GM12875 (cell line): Measurements from ENCODE around the gene RGR.

ENCODE experiments used
- H3K4me3 ChIP-seq: one replicate; pipeline ENCODE4 v1.5.1; 2011; ENCODE audit warnings: low read depth, low read length, control low read depth
- TF ChIP-seq, protein P1 (sequence below): IDR thresholded peaks from 2 replicates; pipeline ENCODE4 v1.5.1; 2011; ENCODE audit warnings: low read depth, mild to moderate bottlenecking, control low read depth, inconsistent platforms, low read length, moderate library complexity, borderline replicate concordance; ENCODE audit not compliant: insufficient read depth

RGR gene, protein sequence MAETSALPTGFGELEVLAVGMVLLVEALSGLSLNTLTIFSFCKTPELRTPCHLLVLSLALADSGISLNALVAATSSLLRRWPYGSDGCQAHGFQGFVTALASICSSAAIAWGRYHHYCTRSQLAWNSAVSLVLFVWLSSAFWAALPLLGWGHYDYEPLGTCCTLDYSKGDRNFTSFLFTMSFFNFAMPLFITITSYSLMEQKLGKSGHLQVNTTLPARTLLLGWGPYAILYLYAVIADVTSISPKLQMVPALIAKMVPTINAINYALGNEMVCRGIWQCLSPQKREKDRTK

DNA sequence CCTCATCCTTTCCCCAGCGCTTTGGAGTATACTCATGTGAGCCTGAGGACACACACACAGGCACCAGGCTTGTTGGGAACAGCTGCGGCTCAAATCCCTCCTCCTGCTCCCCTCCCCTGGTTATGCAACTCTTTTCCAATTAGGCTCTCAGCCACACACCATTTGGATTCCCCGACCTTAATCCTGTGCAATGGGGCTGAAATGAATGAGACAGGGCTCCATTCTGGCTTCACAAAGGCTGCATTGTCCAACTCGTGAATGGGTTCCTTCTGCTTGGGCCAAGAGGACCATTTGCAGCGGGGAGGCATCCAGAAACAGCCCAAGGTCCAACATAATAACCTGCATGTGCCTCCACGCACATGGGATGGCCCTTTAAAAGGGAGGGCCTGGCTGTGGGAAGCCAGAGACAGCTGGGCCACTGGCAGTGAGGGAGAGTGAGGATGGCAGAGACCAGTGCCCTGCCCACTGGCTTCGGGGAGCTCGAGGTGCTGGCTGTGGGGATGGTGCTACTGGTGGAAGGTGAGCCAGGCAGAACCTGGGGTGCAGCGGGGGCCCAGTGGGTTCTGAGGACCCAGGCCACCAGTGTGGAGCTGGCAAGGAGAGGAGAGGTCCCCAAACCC is at the start of gene RGR:
Gene RGR, plus strand, starts transcription at position 403 of the 620 bp plus-strand sequence. Its CDS starts 38 bp downstream, at position 441.
- TF ChIP-seq, protein P1, sequence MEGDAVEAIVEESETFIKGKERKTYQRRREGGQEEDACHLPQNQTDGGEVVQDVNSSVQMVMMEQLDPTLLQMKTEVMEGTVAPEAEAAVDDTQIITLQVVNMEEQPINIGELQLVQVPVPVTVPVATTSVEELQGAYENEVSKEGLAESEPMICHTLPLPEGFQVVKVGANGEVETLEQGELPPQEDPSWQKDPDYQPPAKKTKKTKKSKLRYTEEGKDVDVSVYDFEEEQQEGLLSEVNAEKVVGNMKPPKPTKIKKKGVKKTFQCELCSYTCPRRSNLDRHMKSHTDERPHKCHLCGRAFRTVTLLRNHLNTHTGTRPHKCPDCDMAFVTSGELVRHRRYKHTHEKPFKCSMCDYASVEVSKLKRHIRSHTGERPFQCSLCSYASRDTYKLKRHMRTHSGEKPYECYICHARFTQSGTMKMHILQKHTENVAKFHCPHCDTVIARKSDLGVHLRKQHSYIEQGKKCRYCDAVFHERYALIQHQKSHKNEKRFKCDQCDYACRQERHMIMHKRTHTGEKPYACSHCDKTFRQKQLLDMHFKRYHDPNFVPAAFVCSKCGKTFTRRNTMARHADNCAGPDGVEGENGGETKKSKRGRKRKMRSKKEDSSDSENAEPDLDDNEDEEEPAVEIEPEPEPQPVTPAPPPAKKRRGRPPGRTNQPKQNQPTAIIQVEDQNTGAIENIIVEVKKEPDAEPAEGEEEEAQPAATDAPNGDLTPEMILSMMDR: no peak
- no peak within 1 kb of the TSS for H3K4me3 ChIP-seq

DNA sequence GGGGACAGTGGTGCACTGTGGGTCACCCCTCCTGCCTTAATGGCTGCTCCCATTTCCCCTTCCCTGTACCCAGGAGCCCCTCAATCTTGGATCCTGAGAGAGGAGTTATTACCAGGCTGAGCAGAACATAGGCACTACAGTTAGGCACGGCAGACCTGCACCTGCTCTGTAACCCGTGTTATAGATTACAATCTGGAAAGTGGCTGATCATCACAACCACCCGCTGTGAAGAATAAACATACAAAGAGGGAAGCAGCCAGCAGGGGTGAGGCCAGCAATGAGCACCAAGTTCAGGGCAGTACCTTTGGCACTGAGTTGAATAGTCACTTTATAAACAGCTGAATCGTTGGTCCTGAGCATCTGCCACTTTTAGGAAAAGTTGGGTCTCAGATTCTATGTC is 48.8 kb upstream of the RGR start:
- TF ChIP-seq, protein P1: no peak
- H3K4me3 ChIP-seq: no peak overlapping the region

DNA sequence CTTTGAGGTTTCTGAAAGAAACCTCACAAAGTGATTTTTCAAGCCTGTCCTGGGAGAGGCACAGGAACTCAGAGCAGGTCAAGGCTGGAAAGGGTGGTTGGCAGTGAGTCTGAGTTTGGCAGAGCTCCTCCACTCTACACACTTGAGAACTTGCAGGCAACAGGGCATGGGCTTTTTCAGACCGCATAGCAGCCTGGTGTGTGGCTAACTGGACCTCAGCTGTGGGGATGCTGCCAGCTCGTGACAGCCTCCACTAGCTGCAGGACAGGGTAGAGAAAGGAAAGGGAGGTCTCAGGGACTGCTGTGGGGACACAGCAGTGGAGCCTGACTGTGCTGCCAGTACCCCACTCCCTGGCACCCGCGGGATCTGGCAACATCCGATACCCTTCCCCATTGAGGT is 47.9 kb upstream of the RGR start:
- TF ChIP-seq, protein P1: no peak
- H3K4me3 ChIP-seq: no peak overlapping the region

DNA sequence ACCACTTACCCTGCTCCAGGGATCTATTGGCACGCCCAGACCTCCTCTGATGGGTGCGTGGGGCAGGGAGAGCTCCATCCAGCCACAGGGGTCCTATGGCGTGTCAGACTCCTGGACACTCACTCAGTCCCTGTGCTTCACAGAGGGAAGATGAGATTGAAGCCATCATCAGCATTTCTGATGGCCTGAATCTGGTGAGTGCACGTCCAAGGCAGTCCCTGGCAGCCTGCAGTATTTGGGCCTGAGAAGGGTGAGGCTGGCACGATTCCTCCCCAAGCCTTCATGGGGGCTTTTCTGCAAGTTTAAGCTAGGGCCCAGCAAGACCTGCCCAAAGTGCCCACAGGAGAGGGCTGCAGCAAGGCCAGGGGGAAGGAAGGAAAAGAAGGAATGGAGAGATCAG is 47.2 kb upstream of the RGR start:
- H3K4me3 ChIP-seq: no peak overlapping the region
- TF ChIP-seq, protein P1: no peak

DNA sequence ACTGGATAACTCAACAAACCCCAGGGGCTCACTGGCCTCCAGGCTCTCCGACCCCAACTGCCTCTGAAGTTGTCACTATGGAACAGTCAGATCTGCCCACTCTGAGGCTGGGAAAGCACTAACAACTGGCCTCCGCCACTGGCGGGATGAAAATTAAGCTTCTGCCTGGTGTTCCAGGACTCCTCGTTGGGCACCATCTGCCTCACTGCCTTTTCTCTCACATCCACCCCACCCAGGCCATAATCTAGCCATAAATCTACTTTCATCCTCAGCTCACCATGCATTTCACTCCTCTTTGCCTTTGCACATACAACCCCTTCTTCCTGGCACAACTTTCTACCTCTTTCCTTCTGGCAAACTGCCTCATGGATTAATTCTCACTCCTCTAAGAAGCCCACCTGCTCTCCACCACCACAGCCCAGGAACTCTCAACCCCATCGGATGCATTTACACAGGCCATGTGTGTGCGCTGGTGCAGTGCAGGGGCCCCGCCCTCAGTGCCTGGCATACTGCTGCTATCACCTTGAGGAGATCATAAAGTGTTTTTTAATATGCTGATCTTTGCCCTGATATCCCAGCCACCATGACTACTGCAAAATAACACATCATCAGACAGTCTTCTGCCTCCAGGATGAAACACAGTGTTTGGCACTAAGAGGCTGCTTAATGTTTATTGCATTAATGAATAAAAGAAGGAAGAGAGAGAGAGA is 46.5 kb upstream of the RGR start:
- H3K4me3 ChIP-seq: no peak overlapping the region
- TF ChIP-seq, protein P1: no peak

DNA sequence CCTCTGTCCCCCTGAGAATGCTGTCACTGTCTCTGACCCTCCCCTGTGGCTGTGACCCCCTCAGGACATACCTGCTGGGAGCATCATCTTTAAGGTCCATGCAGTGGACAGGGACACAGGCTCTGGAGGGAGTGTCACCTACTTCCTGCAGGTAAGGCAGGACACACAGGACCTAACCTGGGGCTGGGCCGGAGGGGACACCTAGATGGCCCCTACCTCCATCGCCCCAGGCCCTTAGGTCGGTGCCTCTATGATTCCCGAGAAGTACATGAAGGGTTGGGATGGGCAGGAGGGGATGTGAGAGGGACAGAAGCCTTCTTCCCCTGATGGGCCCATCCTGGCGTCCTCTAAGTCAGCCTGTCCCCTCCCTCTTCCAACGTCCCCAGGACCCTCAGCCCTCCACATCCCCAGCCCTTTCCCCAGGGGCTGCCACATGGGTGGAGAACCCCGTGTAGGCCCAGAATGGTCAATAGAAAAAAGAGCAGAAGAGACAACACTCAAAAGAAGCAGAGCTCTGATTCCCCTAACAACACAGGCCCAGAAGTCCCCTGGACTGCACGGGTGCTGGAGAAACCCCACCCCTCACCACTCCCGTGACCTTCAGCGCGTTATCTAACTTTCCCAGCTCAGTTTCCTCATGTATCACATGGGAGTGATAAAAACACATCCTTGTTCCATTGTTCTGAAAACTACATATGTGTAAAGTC is 44.2 kb upstream of the RGR start:
- H3K4me3 ChIP-seq: no peak overlapping the region
- TF ChIP-seq, protein P1: no peak
